Progenitor cell of endocrine pancreas (in vitro differentiated cells): ENCODE results near the gene GIMD1. TPM values are rescaled to one million over a fixed set of nuclear protein-coding genes. Genes with fewer than 3 reads are reported as not detected.
"Not testable (repeated sequence)": the region's sequence is repeated elsewhere in the genome, so short reads cannot be mapped to it uniquely, and the experiment has no call there.

ENCODE experiments used
- DNase-seq: peaks from one replicate; pipeline ENCODE4 v3.0.0; 2021; ENCODE audit warnings: low spot score; ENCODE audit not compliant: unreplicated experiment
- H3K27ac Mint-ChIP-seq: 2 replicates; pipeline ENCODE4 v1.8.0; 2021; ENCODE audit warnings: mild to moderate bottlenecking, moderate library complexity, mixed read lengths
- H3K27me3 Mint-ChIP-seq: 2 replicates; pipeline ENCODE4 v1.8.0; 2021; ENCODE audit warnings: mixed read lengths
- H3K36me3 Mint-ChIP-seq: 2 replicates; pipeline ENCODE4 v1.8.0; 2022; ENCODE audit warnings: mixed read lengths; ENCODE audit not compliant: insufficient read depth
- H3K4me1 Mint-ChIP-seq: 2 replicates; pipeline ENCODE4 v1.8.0; 2021; ENCODE audit warnings: low read depth, mixed read lengths
- H3K4me3 Mint-ChIP-seq: 2 replicates; pipeline ENCODE4 v1.8.0; 2021; ENCODE audit warnings: low read depth, mild to moderate bottlenecking, moderate library complexity, mixed read lengths
- H3K9me3 Mint-ChIP-seq: 2 replicates; pipeline ENCODE4 v1.8.0; 2021; ENCODE audit warnings: low read depth, mixed read lengths
- total RNA-seq: library from RNA; stranded (reverse); gene quantifications from 2 replicates; pipeline ENCODE4 v1.2.1, GENCODE V29; 2021
- TF ChIP-seq, protein P1 (sequence below): fragments of 200-600 bp; sonication (generic); IDR thresholded peaks from one replicate; pipeline ENCODE4 v1.5.0; 2021; ENCODE audit warnings: antibody characterized with exemption, mild to moderate bottlenecking; ENCODE audit not compliant: unreplicated experiment

Gene GIMD1
- total RNA-seq, 1 donor from 2014 or later: not detected

DNA sequence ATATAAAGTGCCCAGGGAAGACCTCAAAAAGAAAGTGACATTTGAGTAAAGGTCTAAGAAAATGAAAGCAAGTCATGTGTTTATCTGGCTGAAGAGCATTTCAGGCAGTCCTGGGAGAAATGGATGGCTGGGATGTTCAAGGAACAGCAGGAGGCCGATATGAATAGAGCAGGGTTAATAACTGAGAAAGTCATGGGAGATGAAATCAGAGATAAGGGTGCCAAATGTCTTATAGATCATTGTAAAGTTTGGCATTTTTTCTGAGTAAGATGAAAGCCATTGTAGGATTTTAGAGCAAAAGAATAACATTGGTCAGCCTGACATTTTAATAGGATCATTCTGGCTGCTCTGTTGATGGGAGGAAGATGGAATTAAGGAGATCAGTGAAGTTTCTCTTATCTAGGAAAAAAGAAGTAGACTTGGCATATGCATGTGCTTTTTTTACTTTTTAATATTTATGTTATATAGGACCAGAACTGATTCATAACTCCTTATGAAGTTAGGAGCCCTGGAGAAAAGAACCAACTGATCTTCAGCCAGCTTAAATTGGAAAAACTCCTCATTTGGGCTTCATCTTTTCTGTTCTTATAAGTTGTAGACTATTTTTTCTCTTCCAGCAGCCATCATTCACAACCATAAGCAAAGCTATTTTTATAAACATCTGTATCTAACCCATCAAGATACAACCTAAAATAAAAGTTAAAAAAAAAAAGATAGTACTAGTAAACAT, 33.7 kb downstream of the GIMD1 start:
- no peak overlapping the region for H3K27ac Mint-ChIP-seq
- DNase-seq: no peak
- H3K4me3 Mint-ChIP-seq: no peak overlapping the region
- H3K4me1 Mint-ChIP-seq: peaks cover 4% of the 10 kb centered on the region
- peaks cover 49% of the 10 kb centered on the region for H3K36me3 Mint-ChIP-seq
- TF ChIP-seq, protein P1, sequence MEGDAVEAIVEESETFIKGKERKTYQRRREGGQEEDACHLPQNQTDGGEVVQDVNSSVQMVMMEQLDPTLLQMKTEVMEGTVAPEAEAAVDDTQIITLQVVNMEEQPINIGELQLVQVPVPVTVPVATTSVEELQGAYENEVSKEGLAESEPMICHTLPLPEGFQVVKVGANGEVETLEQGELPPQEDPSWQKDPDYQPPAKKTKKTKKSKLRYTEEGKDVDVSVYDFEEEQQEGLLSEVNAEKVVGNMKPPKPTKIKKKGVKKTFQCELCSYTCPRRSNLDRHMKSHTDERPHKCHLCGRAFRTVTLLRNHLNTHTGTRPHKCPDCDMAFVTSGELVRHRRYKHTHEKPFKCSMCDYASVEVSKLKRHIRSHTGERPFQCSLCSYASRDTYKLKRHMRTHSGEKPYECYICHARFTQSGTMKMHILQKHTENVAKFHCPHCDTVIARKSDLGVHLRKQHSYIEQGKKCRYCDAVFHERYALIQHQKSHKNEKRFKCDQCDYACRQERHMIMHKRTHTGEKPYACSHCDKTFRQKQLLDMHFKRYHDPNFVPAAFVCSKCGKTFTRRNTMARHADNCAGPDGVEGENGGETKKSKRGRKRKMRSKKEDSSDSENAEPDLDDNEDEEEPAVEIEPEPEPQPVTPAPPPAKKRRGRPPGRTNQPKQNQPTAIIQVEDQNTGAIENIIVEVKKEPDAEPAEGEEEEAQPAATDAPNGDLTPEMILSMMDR: no peak
- H3K27me3 Mint-ChIP-seq: no peaks in the 10 kb centered on the region
- H3K9me3 Mint-ChIP-seq: peaks cover 4% of the 10 kb centered on the region

DNA sequence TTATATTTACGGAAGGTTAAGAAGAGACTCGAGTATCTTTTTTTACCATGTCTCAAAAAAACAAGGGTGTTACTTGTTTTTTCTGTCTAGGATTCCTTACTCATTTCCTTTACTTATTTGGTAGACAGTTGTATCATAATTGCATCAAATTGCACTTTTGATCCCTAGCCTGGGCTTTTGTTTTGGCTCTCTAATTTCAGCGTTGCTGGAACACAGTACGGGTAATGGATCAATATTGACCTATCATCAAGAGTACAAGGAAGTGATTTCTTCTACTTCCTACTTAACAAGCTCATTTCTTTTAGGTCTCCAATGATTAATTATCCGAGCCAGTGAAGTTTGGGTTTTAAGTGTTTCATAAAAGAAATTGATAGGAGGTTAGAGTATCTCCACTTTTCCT, 35.4 kb downstream of the GIMD1 start:
- Mint-ChIP-seq H3K27ac (peak overlapping the region; percentile 73), H3K4me3 (no peak overlapping the region), H3K9me3 (peaks cover 4% of the 10 kb centered on the region), H3K4me1 (peaks cover 4% of the 10 kb centered on the region), H3K36me3 (peaks cover 35% of the 10 kb centered on the region), H3K27me3 (no peaks in the 10 kb centered on the region)
- TF ChIP-seq, protein P1: no peak
- DNase-seq: no peak

DNA sequence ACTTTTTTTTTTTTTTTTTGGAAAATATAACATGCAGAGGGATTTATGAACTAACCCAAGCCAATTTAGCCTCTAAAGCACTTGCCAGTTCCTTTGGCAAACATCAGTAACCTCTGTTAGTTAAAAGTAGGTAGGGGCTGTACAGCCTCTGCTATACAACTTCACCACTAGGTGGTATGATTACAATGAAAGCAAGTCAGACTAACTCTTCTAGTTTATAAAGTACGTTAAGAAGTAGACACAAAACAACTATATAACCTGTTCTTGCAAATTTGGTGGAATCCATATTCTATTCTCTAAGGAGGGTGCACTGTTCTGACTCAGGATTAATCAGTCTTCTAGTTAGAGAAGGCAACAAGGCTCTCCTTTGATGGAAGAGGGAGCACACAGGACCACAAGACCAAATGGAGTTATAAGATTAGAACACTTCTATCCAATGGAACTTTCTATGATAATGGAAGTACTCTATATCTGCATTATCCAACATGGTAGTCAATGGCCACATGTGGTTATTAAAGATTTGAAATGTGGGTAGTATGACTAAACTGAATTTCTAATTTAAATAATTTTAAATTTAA, 39.4 kb downstream of the GIMD1 start:
- no peak overlapping the region for H3K27ac Mint-ChIP-seq
- DNase-seq: no peak

DNA sequence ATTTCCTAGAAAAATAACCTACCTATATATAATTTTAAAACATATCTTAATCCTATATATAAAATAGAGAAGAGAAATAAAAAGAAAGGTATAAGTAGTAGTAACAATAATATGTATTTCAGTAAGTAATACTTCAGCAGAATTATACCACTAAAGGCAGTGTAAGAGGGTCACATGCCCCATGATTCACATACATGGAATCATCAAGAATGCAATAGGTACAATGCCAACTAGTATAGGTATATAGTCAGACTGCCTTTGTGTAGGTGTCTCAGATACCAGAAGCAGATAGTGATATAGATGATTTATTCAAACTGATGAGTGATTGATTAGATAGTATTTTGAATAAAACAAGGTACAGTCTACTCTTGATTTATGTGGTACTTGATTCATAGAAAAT, 42.8 kb downstream of the GIMD1 start:
- Mint-ChIP-seq H3K4me1 (peaks cover 4% of the 10 kb centered on the region), H3K9me3 (no peaks in the 10 kb centered on the region), H3K27me3 (no peaks in the 10 kb centered on the region), H3K27ac (no peak overlapping the region), H3K4me3 (no peak overlapping the region), H3K36me3 (peaks cover 15% of the 10 kb centered on the region)
- DNase-seq: no peak
- TF ChIP-seq, protein P1: no peak

More for the DNA sequence above, 39.4 kb downstream of the GIMD1 start:
- no peak overlapping the region for H3K4me3 Mint-ChIP-seq
- peaks cover 4% of the 10 kb centered on the region for H3K4me1 Mint-ChIP-seq
- no peaks in the 10 kb centered on the region for H3K27me3 Mint-ChIP-seq
- peaks cover 15% of the 10 kb centered on the region for H3K36me3 Mint-ChIP-seq
- TF ChIP-seq, protein P1: peak; percentile 75
- H3K9me3 Mint-ChIP-seq: no peaks in the 10 kb centered on the region

DNA sequence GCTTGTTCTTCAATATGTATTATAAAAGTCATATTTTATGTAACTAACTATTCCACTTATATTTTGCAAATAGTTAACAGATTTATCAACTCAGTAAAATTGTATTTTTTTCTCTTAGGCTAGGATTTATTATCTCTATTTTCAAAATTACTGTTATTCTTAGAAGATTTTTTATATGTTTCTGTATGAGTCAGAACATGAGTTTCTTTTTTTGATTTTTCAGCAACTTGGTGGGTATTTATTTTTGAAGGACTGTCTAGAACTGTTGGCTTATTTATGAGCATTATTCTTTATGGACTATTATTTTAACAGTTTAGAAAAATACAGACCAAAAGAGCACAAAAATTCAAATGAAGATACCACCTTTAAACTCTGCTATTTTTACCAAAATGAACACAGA, 45.5 kb downstream of the GIMD1 start:
- DNase-seq: no peak
- Mint-ChIP-seq H3K36me3 (peaks cover 19% of the 10 kb centered on the region), H3K27ac (no peak overlapping the region), H3K4me3 (no peak overlapping the region), H3K27me3 (no peaks in the 10 kb centered on the region), H3K9me3 (no peaks in the 10 kb centered on the region), H3K4me1 (peaks cover 4% of the 10 kb centered on the region)
- TF ChIP-seq, protein P1: no peak

DNA sequence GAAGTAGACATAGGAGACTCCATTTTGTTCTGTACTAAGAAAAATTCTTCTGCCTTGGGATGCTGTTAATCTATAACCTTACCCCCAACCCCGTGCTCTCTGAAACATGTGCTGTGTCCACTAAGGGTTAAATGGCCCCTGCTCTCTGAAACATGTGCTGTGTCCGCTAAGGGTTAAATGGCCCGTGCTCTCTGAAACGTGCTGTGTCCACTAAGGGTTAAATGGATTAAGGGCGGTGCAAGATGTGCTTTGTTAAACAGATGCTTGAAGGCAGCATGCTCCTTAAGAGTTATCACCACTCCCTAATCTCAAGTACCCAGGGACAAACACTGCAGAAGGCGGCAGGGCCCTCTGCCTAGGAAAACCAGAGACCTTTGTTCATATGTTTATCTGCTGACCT, 46.8 kb downstream of the GIMD1 start:
- peaks cover 16% of the 10 kb centered on the region for H3K36me3 Mint-ChIP-seq
- not testable (repeated sequence) for H3K4me3 Mint-ChIP-seq

DNA sequence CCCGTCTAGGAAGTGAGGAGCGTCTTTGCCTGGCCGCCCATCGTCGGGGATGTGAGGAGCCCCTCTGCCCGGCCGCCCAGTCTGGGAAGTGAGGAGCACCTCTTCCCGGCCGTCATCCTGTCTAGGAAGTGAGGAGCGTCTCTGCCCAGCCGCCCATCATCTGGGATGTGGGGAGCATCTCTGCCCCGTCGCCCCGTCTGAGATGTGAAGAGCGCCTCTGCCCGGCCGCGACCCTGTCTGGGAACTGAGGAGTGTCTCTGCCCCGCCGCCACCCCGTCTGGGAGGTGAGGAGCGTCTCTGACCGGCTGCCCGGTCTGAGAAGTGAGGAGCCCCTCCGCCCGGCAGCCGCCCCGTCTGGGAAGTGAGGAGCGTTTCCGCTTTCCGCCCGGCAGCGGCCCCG, 47.4 kb downstream of the GIMD1 start:
- not testable (repeated sequence) for H3K27ac Mint-ChIP-seq

More for the DNA sequence above, 46.8 kb downstream of the GIMD1 start:
- not testable (repeated sequence) for H3K27ac Mint-ChIP-seq, H3K9me3 Mint-ChIP-seq, H3K4me1 Mint-ChIP-seq, H3K27me3 Mint-ChIP-seq, DNase-seq

More for the DNA sequence above, 47.4 kb downstream of the GIMD1 start:
- H3K27me3 Mint-ChIP-seq, DNase-seq, H3K9me3 Mint-ChIP-seq, H3K4me3 Mint-ChIP-seq, H3K4me1 Mint-ChIP-seq: not testable (repeated sequence)
- peaks cover 16% of the 10 kb centered on the region for H3K36me3 Mint-ChIP-seq
